ENCODE data around the gene ULBP2.
A peak's percentile ranks its signal among the peaks of the same experiment; 100 is the strongest.
"Not testable (repeated sequence)": the region's sequence is repeated elsewhere in the genome, so short reads cannot be mapped to it uniquely, and the experiment has no call there.

Gene ULBP2

GRCh38 chr6:149909701-149910470 is 31.9 kb upstream of the ULBP2 start:
- no peak for DNase-seq

DNA sequence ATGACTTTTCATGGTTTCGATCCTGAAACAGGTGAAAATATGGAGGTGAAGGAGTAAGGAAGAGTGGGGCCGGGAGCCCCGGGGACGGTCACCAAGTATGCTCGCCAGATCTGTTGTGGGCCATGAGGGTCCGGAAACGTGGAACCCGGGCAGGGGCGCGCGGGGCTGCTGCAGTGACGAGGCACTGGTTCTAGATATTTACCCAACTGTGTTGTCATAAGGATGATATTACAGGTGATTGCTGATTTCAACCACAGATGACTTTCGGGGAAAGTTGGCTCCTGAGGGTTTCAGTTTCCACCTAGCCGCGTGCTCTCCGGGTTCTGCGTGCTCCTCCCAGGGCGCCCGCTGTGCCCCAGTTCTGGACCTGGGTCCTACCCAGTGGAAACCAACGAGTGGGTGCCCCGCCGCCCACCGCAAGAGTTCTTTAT is 31.1 kb upstream of the ULBP2 start:
- no peak for DNase-seq

DNA sequence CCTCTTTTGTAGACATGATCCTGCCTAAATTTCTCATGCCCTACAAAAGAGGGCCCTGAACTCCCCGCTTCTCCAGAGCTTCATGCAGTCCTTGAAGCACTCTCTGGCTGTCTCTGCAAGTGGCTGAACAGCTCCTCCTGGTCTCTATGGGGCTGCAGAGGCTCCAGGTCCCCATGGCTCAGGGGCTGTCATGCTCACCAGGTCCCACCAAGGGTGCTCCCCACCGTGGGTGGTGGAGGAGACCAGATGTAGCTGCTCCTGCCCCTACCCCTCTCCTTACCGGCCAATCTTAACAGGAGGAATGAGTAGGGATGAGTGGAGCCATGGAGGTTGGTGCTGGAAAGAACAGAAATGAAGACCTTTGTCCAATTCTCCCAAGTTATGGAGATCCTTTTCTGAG is 29.1 kb upstream of the ULBP2 start:
- DNase-seq, result not testable (repeated sequence)

DNA sequence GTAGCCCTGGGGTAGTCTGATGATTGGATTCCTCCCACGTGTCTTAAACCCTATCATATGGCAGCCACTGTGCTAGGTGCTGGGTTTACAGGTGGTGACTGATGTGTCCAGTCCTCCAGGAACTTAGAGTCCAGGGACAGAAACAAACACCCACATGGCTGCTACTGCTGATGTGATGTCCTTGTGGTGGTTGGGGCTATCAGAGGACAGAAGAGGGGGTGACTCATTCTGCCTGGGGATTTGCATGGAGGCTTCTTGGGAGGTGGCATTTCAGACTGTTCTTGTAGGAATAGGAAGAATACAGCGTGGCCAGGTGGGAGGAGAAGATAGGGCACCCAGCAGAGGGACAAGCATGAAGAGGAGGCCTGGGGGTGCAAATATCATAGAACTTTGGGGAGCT is 28.7 kb upstream of the ULBP2 start:
- peak in 2 of 4 experiments; percentile 21 to 24 for DNase-seq

GRCh38 chr6:149913540-149914240 is 28.1 kb upstream of the ULBP2 start:
- DNase-seq, result peak in 1 of 4 experiments; percentile 26

DNA sequence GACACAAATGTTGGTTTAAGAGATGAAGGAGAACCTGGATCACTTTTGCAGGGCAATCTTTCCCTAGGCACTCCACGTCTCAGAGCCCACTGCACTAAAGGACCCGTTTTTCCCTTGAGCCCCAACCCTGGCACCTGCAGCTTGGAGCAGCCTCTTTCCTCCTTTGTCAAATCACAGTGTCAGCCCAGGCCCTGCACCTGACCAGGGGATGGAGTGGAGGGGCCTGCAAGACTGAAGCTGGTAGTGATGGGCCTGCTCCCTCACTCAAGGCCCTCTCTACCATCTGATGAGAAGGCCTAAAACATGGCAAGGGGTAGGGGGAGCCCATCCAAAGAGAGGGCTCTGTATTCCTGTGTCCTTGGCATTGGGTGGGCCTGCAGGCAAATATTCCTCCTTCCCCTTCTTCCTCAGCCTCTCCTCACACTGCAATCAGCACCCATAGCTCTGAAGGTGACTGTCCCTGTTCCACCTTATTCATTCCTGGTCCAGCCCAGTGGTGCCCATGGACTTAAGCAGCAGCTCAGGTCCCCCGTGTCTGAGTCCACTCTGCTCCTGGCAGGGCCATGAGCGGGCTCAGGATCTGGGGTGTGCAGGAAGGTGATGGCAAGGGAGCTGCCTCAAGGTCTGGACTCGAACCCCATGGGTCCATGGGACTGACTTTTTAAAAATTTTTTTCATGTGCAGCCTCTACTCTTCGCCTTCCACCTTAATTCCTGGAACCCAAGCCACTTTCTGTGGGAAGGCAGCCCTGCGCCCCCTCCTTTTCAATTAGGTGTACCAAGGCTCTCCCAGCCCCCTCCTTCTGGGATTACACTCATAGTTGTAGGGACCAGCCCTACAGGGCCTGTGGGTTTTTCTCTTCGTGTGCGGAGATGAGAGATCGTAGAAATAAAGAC is 25.6 kb upstream of the ULBP2 start:
- no peak for DNase-seq

GRCh38 chr6:149917679-149918078 is 24.1 kb upstream of the ULBP2 start:
- no peak for DNase-seq

DNA sequence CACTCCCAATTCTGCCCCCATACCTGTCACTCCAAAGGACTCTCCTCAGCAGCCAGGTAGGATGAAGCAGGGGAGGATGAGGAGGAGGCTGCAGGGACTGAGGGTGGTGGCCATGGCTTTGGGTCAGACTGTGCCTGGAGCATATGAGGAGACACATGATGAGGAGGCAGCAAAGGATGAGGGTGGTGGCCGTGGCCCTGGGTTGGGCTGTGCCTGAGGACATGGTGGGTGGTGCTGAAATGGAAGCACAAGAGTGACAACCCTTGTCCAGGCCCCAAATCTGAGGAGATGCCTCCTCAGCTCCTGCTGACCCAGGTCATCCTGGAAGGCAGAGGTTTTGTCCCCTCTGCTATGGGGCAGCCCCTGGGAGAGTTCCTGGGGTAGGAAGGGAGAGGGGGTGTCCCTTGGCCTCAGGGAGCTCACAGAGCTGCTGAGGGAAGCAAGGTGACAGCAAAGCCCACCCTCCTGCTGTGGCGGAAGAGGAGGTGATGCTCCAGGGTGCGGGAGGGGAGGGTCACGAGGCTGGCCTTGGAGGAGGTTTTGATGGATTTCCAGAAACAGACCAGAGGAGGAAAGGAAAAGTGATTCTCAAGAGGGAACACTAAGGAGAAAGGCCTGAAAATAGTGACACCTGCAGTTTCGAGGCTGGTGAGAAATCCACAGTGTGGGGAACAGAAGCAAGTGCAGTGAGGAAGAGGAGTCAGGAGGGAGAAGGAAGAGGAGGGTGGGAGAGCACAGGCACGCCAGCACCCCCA is 23.5 kb upstream of the ULBP2 start:
- no peak for DNase-seq

DNA sequence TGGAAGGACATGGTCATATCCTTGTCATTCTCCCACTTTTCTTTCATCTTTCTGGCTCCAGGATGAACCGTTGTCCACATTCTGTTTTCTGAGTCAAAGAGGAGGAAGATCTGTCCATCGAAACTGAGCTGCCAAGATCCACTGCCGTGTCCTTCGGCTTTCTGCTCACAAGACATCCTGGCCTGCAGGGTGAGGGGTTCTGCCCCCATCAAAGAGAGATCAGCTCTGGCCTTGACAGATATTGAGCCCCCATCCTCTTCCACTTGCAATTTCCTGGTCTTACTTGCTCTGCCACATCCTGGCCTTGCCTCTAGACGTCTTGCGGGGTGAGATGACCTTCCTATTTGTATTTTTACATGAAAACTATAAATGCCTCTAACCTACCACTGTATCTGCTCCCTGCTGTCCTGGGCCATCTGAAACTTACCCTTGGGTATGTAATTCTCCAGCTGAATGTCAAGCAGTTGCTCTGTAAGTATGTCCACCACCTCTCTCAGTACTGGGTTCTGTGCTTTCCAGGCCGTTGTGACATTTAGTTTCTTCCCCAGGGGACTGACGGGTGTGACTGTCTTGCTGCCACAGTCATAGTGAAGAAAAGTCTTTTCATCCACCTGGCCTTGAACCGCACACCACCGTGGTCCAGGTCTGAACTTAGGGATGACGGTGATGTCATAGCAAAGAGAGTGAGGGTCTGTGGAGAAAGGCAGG is 22.5 kb upstream of the ULBP2 start:
- not testable (repeated sequence) for DNase-seq

DNA sequence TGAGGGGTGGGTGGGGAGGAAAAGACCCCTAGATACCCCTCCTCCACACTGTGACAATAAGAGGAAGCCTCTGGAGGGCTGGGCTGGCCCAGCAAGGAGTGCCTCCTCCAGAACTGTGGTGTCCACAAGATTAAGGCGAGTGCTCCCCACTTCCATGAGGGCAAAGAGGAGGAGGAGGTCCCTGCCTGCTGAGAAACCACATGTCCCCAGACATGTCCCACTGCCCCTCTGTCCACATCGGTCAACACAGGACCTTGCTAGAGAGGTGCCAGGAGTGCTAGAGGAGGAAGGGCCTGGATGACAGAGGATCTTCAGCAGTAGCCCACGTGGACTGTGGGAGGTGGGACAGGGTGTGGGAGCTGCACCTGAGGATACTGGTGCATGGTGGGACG is 22.0 kb upstream of the ULBP2 start:
- no peak for DNase-seq

DNA sequence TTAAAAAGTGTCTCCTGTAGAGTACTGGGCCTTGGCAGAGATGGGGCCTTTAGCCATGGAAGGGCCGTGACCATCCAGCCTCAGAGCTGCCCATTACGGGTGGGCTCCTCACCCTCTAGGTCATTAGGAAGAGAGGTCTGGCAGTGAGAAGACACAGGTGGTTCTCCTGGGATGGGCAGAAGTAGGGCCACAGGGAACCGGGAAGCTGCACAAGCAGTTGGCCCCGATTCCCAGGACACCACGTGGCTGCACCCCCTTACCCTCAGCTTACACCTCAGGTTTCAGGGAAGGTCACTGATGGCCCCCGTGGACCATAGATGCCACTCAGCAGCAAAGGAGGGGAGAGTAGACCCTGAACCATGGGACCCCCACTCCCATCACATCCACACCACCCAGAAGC is 20.5 kb upstream of the ULBP2 start:
- DNase-seq, result no peak

GRCh38 chr6:149922091-149922490 is 19.7 kb upstream of the ULBP2 start:
- not testable (repeated sequence) for DNase-seq

DNA sequence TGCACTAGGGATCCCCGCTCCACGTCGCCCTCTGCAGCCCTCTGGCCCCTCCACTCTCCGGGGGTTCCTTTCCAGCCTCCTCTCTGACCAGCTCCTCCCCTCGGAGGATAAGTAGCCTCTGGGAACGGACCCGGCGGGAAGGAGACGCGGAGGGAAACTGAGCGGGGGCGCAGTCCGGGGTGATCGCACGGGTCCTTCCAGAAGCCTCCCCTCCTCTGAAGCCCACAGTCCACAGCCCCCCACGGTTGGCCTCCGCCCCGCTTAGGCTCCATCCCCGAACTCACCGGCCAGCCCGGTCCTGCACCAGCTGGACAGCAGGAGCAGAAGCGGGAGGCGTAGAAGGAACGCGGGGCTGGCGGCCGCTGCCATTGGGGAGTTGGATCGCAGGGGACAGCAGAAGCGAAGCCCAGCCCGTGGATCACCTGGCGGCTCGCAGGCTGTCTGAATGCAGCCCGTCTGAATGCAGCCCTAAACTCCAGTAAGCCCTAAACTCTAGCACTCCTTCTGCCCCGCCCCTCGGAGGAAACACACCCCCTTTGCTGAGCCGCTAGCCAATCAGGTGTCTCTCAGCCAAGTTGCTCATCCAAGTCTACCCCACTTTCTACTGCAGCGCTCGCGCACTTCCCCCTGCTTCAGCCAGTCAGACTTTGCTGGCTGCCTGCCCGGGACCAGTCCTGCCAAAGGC is 19.0 kb upstream of the ULBP2 start, which contains the start of gene RAET1G:
Gene RAET1G, minus strand, starts transcription at position 480 of the 685 bp plus-strand sequence. Its CDS starts 111 bp downstream, at position 369.
- DNase-seq, result peak; percentile 78 to 87 (median 86)

- no peak for DNase-seq
Measured at GRCh38 chr6:149923327-149923986, 18.4 kb upstream of the ULBP2 start.

DNA sequence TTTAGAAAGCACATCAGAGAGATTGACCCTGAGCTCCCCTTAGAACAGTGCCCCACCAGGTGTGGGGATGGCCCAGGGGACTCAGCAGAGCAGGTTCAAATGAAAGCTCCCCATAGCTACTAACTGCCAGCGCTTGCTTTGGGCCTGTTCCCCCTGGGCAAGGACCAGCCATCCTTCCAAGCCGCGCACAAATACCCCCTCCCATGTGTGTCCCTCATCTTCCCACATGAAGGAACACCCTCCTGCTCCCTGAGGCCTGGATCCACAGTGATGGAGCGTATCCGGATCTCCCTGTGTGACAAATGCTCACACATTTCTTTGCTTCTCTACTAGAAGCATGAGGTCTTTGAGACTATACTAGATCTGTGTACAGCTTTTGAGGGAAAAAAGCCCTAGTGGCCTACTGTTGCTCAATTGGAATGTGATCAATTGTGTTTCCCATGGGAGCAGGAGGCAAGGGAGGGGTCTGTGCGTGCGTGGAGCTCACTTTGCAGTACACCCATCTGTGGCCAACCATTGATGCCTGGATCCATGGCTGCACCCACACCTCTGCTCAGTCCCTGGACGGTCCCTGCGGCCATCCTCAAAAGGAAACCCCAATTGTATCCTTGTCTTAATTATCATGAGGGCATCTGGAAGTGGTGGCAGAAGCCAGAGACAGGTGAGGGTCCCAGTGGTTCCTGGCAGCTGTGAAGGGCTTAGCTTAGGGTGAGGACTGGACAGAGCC is 17.4 kb upstream of the ULBP2 start:
- DNase-seq, result no peak

DNA sequence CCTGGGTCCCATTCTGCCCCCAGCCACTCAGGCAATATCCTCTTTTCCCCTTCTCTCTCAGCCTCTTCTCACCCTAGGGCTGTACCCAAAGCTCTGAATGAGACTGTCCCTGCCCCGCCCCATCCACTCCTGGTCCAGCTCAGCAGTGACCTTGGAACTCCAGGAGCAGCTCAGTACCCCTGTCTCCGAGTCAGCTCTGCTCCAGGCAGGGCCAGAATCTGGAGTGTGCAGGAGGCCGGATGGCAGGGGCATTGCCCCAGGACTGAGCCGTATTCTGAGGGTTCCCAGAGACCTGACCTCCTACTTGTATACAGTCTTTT is 16.9 kb upstream of the ULBP2 start:
- DNase-seq, result no peak

- DNase-seq, result peak in 2 of 4 experiments; percentile 33 to 48
Measured at GRCh38 chr6:149925253-149925973, 16.4 kb upstream of the ULBP2 start.

DNA sequence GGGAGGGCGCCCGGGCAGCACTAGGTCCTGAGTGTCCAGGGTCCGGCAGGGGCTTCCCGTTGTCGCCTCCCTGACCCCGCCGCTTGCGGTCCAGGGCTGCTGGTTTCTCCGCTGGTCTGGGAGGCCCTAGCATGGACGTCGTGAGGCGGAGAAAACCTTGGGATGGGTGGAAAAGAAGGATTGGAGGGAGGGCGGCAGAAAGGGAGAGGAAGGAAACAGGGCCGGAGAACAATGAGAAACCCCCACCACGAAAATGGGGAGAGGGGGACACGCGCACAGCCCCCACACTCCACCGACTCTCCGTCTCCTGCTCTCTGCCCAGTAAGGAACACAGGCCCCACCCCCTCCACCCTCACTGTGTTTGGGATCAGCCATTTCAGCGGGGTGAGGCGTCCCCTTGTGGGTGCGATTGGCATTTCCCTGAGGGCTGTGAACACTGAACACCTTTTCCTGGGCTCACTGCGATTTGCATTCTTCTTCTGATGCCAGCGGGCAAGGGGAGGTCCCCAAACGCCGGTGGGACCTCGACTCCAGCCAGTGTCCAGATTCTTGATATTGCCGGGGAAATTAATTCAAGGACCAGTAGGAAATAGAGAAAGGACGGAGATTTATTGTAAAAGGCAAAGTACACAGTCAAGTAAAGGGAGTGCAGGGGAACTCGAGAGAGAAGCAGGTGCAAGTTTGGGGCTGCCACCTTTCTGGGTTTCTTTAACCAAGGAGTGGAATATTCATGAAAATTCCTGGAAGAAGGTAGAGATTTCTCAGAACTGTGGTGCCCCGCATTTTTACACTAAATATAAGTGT is 15.6 kb upstream of the ULBP2 start:
- peak; percentile 75 to 87 (median 85) for DNase-seq

Data from suppressor macrophage (primary cell).